ENCODE results near the gene NF2. TPM values are rescaled to one million over a fixed set of nuclear protein-coding genes. Genes with fewer than 3 reads are reported as not detected.

NF2 gene
- total RNA-seq, 1 donor from 2014 or later, result 57.7 TPM

DNA sequence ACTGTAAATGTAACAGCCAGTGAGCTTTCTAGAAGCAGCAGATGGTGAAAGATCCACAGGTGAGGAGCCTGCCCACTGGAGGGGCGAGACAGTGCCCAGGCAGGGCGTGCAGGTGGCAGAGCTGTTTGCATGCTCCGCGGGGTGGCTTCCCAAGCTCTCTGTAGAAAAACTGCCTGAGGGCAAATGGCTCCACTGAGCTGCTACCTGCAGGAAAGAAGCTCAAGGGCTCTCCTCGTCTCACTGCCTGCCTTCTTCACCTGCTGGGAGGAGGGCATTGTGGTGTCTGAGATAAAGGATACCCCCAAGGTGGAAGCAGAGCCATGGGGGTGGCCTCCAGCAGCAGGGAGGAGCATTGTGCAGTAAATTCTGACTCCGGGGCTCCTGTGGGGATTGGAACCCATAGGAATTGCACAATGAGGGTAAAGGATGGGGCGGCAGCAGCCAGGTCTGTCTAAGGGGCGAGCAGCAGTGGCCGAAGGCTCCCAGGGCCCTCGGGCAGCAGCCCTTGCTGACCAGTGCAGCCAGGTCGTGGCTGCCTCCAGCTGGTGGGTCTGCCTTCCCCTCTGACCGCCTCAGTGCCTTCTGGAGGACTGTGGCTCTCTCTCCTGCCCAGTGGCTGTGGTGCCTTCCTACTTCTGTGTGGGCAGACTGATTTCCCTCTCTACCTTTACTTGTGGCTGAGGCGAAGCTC lies 88.3 kb downstream of the NF2 start:
- no peak for DNase-seq (ENCODE audit: low spot score)
- H3K4me1 Mint-ChIP-seq (ENCODE audit: low read depth), result peaks cover 2% of the 10 kb centered on the region
- peaks cover 27% of the 10 kb centered on the region for H3K36me3 Mint-ChIP-seq (ENCODE audit: low read depth)
- no peaks in the 10 kb centered on the region for H3K9me3 Mint-ChIP-seq
- intact Hi-C loops (cut with micrococcal nuclease), result no loop called here
- no peaks in the 10 kb centered on the region for H3K27me3 Mint-ChIP-seq (ENCODE audit: low read depth)
- no peak overlapping the region for H3K4me3 Mint-ChIP-seq (ENCODE audit: low read depth)
- no peak overlapping the region for H3K27ac Mint-ChIP-seq

GRCh38 chr22:29692327-29692640 lies 88.9 kb downstream of the NF2 start:
- intact Hi-C loops (cut with micrococcal nuclease), result no loop called here
- no peak overlapping the region for H3K27ac Mint-ChIP-seq
- DNase-seq (ENCODE audit: low spot score), result no peak
- no peaks in the 10 kb centered on the region for H3K9me3 Mint-ChIP-seq
- peaks cover 22% of the 10 kb centered on the region for H3K36me3 Mint-ChIP-seq (ENCODE audit: low read depth)
- no peak overlapping the region for H3K4me3 Mint-ChIP-seq (ENCODE audit: low read depth)
- H3K4me1 Mint-ChIP-seq (ENCODE audit: low read depth), result peaks cover 2% of the 10 kb centered on the region
- H3K27me3 Mint-ChIP-seq (ENCODE audit: low read depth), result no peaks in the 10 kb centered on the region

GRCh38 chr22:29693161-29693560 lies 89.7 kb downstream of the NF2 start:
- no peak for DNase-seq (ENCODE audit: low spot score)
- no peaks in the 10 kb centered on the region for H3K9me3 Mint-ChIP-seq
- intact Hi-C loops (cut with micrococcal nuclease), result no loop called here
- peaks cover 2% of the 10 kb centered on the region for H3K4me1 Mint-ChIP-seq (ENCODE audit: low read depth)
- H3K27me3 Mint-ChIP-seq (ENCODE audit: low read depth), result no peaks in the 10 kb centered on the region
- no peak overlapping the region for H3K27ac Mint-ChIP-seq
- H3K4me3 Mint-ChIP-seq (ENCODE audit: low read depth), result no peak overlapping the region
- H3K36me3 Mint-ChIP-seq (ENCODE audit: low read depth), result peaks cover 22% of the 10 kb centered on the region

- Mint-ChIP-seq H3K36me3 (ENCODE audit: low read depth) (peaks cover 18% of the 10 kb centered on the region), H3K27me3 (ENCODE audit: low read depth) (no peaks in the 10 kb centered on the region), H3K27ac (no peak overlapping the region), H3K4me3 (ENCODE audit: low read depth) (no peak overlapping the region), H3K9me3 (no peaks in the 10 kb centered on the region), H3K4me1 (ENCODE audit: low read depth) (peaks cover 2% of the 10 kb centered on the region)
- DNase-seq (ENCODE audit: low spot score), result no peak
- intact Hi-C loops (cut with micrococcal nuclease), result no loop called here
Measured at GRCh38 chr22:29693671-29694070, 90.2 kb downstream of the NF2 start.

- peaks cover 14% of the 10 kb centered on the region for H3K36me3 Mint-ChIP-seq (ENCODE audit: low read depth)
- no peak overlapping the region for H3K4me3 Mint-ChIP-seq (ENCODE audit: low read depth)
- no peaks in the 10 kb centered on the region for H3K4me1 Mint-ChIP-seq (ENCODE audit: low read depth)
- DNase-seq (ENCODE audit: low spot score), result no peak
- H3K27me3 Mint-ChIP-seq (ENCODE audit: low read depth), result no peaks in the 10 kb centered on the region
- no peak overlapping the region for H3K27ac Mint-ChIP-seq
- intact Hi-C loops (cut with micrococcal nuclease), result no loop called here
- H3K9me3 Mint-ChIP-seq, result no peaks in the 10 kb centered on the region
Measured at GRCh38 chr22:29695129-29695926, 91.9 kb downstream of the NF2 start.

- Mint-ChIP-seq H3K27me3 (ENCODE audit: low read depth) (peaks cover 6% of the 10 kb centered on the region), H3K36me3 (ENCODE audit: low read depth) (peaks cover 11% of the 10 kb centered on the region), H3K9me3 (no peaks in the 10 kb centered on the region), H3K27ac (no peak overlapping the region), H3K4me3 (ENCODE audit: low read depth) (no peak overlapping the region), H3K4me1 (ENCODE audit: low read depth) (peaks cover 5% of the 10 kb centered on the region)
- intact Hi-C loops (cut with micrococcal nuclease), result no loop called here
- no peak for DNase-seq (ENCODE audit: low spot score)
Measured at GRCh38 chr22:29697853-29698598, 94.6 kb downstream of the NF2 start.

GRCh38 chr22:29700206-29700899 lies 96.9 kb downstream of the NF2 start:
- peaks cover 5% of the 10 kb centered on the region for H3K36me3 Mint-ChIP-seq (ENCODE audit: low read depth)
- H3K4me1 Mint-ChIP-seq (ENCODE audit: low read depth), result peaks cover 5% of the 10 kb centered on the region
- no peaks in the 10 kb centered on the region for H3K9me3 Mint-ChIP-seq
- H3K27me3 Mint-ChIP-seq (ENCODE audit: low read depth), result peaks cover 12% of the 10 kb centered on the region
- H3K27ac Mint-ChIP-seq, result no peak overlapping the region
- intact Hi-C loops (cut with micrococcal nuclease), result loop anchor here (5.0 kb wide), 1 partner anchor 52 kb away; no protein-coding TSS in a partner anchor
- no peak overlapping the region for H3K4me3 Mint-ChIP-seq (ENCODE audit: low read depth)
- DNase-seq (ENCODE audit: low spot score), result no peak

GRCh38 chr22:29700900-29701154 lies 97.4 kb downstream of the NF2 start:
- intact Hi-C loops (cut with micrococcal nuclease), result loop anchor here (5.0 kb wide), 1 partner anchor 51 kb away; no protein-coding TSS in a partner anchor
- H3K4me1 Mint-ChIP-seq (ENCODE audit: low read depth), result peaks cover 5% of the 10 kb centered on the region
- H3K9me3 Mint-ChIP-seq, result no peaks in the 10 kb centered on the region
- H3K27me3 Mint-ChIP-seq (ENCODE audit: low read depth), result peaks cover 12% of the 10 kb centered on the region
- no peak overlapping the region for H3K27ac Mint-ChIP-seq
- H3K4me3 Mint-ChIP-seq (ENCODE audit: low read depth), result no peak overlapping the region
- peaks cover 5% of the 10 kb centered on the region for H3K36me3 Mint-ChIP-seq (ENCODE audit: low read depth)
- DNase-seq (ENCODE audit: low spot score), result no peak

- Mint-ChIP-seq H3K27me3 (ENCODE audit: low read depth) (peaks cover 12% of the 10 kb centered on the region), H3K36me3 (ENCODE audit: low read depth) (peaks cover 1% of the 10 kb centered on the region), H3K27ac (no peak overlapping the region), H3K4me3 (ENCODE audit: low read depth) (no peak overlapping the region), H3K4me1 (ENCODE audit: low read depth) (peaks cover 5% of the 10 kb centered on the region), H3K9me3 (no peaks in the 10 kb centered on the region)
- intact Hi-C loops (cut with micrococcal nuclease), result loop anchor here (5.0 kb wide), 1 partner anchor 51 kb away; no protein-coding TSS in a partner anchor
- no peak for DNase-seq (ENCODE audit: low spot score)
Measured at GRCh38 chr22:29701155-29701999, 97.9 kb downstream of the NF2 start.

DNA sequence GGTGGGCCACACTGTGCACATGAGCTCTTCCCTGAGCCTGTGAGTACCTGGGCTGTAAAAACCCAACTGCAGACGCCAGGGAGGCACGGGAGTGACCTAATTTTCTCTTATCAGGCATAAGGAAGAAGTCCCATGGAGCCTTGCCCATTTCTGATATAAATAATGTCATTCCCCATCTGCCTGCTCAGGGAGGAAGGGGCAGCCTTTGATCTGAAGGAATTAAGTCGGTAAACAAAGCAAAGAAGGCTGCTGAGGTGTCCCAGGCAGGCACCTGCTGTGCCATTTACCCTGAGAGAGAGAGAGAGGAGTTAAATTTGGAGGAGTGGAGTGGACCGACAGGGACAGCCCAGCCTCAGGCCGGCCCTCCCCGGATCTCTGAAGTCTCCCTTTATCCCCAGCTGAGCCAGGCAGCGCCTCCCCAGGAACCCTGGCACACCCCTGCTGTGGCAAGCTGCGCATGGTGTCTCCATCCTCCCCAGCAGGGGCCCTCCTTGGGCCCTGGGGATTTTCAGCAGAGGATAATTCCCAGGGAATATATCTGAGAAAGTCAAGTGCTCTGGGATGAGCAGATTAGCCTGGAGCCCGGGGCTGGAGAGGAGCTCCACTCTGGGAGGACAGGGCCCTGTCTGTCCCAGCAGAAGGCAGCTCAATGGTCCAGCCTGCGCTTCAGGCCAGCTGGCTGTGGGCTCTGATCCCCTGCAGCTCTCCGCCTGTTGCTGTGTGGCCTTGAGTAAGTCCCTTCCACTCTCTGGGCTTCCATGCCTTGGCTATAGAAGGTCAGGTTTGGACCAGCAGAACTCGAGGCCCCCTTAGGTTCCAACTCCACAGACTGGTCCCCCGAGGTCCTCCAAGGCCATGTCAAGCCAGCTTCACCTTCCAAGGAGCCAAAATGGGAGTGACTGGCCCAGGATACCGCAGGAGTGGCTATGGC lies 98.8 kb downstream of the NF2 start:
- DNase-seq (ENCODE audit: low spot score), result no peak
- H3K9me3 Mint-ChIP-seq, result no peaks in the 10 kb centered on the region
- H3K4me3 Mint-ChIP-seq (ENCODE audit: low read depth), result no peak overlapping the region
- peak overlapping the region; percentile 40 for H3K27ac Mint-ChIP-seq
- peaks cover 5% of the 10 kb centered on the region for H3K4me1 Mint-ChIP-seq (ENCODE audit: low read depth)
- intact Hi-C loops (cut with micrococcal nuclease), result loop anchor here (5.0 kb wide), 1 partner anchor 50 kb away; no protein-coding TSS in a partner anchor
- H3K36me3 Mint-ChIP-seq (ENCODE audit: low read depth), result no peaks in the 10 kb centered on the region
- H3K27me3 Mint-ChIP-seq (ENCODE audit: low read depth), result peaks cover 12% of the 10 kb centered on the region

GRCh38 chr22:29702931-29703501 lies 99.6 kb downstream of the NF2 start:
- Mint-ChIP-seq H3K27me3 (ENCODE audit: low read depth) (peaks cover 12% of the 10 kb centered on the region), H3K27ac (no peak overlapping the region), H3K4me1 (ENCODE audit: low read depth) (peaks cover 5% of the 10 kb centered on the region), H3K9me3 (no peaks in the 10 kb centered on the region), H3K4me3 (ENCODE audit: low read depth) (no peak overlapping the region), H3K36me3 (ENCODE audit: low read depth) (no peaks in the 10 kb centered on the region)
- intact Hi-C loops (cut with micrococcal nuclease), result loop anchor here (5.0 kb wide), 1 partner anchor 49 kb away; no protein-coding TSS in a partner anchor
- DNase-seq (ENCODE audit: low spot score), result no peak
